Upper lobe of right lung (tissue), 1 donor: ENCODE results near the gene SHOC2. TPM values are rescaled to one million over a fixed set of nuclear protein-coding genes. Genes with fewer than 3 reads are reported as not detected.

Experiments used
- ATAC-seq: fragments of 200-7000 bp; cut with Tn5 transposase; one replicate; pipeline ENCODE4 v1.9.1; 2020; ENCODE audit warnings: mild to moderate bottlenecking, moderate library complexity
- DNase-seq: peaks from one replicate; pipeline ENCODE4 v3.0.0-alpha.2; 2020
- H3K27ac ChIP-seq: fragments of 200-600 bp; one replicate; pipeline ENCODE4 v1.8.0; 2022
- H3K27me3 ChIP-seq: fragments of 200-600 bp; one replicate; pipeline ENCODE4 v1.8.0; 2022; ENCODE audit warnings: mild to moderate bottlenecking
- H3K36me3 ChIP-seq: fragments of 200-600 bp; one replicate; pipeline ENCODE4 v1.8.0; 2022
- H3K4me1 ChIP-seq: fragments of 200-600 bp; one replicate; pipeline ENCODE4 v1.8.0; 2022
- H3K4me3 ChIP-seq: fragments of 200-600 bp; one replicate; pipeline ENCODE4 v1.8.0; 2022; ENCODE audit warnings: mild to moderate bottlenecking
- H3K9me3 ChIP-seq: fragments of 200-600 bp; one replicate; pipeline ENCODE4 v1.8.0; 2022
- intact Hi-C: fragments of 100-400 bp; cut with DNase I; formaldehyde crosslinking; loops from one replicate; pipeline ENCODE4 v1.11.0; 2022
- total RNA-seq: library from RNA; stranded (reverse); fragmentation: NEBNext Ultra II Directional; extraction: Animal tissue kit (Norgen Biotek cat#: 25700); gene quantifications from one replicate; pipeline ENCODE4 v1.2.1, GENCODE V29; 2021
- TF ChIP-seq, protein P1 (sequence below): fragments of 200-600 bp; IDR thresholded peaks from one replicate; pipeline ENCODE4 v1.8.0; 2022; ENCODE audit warnings: antibody characterized with exemption
- donor health status: DM: no; HTN: yes; CAD: no; lungs with severe emphysema.

SHOC2 gene
- total RNA-seq, 1 donor from 2014 or later: 58.4 TPM

DNA sequence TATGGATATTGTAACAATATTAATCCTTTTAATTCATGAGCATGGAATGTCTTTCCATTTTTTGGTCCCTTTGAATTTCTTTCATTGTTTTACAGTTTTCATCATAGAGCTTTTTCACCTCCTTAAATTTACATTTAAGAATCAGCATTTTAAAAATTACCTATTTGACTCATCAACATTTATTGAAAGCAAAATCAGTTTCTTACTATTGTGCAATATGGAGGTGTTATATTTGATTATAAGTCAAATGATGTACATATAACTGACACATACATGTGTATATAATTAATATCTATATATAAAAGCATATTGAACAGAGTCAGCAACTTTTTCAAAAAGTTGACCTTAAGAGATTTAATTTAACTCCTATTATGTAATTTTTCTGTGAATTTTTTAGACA lies 52.2 kb downstream of the SHOC2 start:
- DNase-seq (no peak), ATAC-seq (no peak)
- Histone ChIP-seq H3K9me3 (no peaks in the 10 kb centered on the region), H3K27me3 (no peaks in the 10 kb centered on the region), H3K27ac (no peak overlapping the region), H3K4me3 (no peak overlapping the region), H3K4me1 (no peaks in the 10 kb centered on the region), H3K36me3 (no peaks in the 10 kb centered on the region)
- TF ChIP-seq, protein P1, sequence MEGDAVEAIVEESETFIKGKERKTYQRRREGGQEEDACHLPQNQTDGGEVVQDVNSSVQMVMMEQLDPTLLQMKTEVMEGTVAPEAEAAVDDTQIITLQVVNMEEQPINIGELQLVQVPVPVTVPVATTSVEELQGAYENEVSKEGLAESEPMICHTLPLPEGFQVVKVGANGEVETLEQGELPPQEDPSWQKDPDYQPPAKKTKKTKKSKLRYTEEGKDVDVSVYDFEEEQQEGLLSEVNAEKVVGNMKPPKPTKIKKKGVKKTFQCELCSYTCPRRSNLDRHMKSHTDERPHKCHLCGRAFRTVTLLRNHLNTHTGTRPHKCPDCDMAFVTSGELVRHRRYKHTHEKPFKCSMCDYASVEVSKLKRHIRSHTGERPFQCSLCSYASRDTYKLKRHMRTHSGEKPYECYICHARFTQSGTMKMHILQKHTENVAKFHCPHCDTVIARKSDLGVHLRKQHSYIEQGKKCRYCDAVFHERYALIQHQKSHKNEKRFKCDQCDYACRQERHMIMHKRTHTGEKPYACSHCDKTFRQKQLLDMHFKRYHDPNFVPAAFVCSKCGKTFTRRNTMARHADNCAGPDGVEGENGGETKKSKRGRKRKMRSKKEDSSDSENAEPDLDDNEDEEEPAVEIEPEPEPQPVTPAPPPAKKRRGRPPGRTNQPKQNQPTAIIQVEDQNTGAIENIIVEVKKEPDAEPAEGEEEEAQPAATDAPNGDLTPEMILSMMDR: no peak
- intact Hi-C loops: no loop called here

- intact Hi-C loops: no loop called here
- DNase-seq: no peak
- H3K27me3 ChIP-seq: no peaks in the 10 kb centered on the region
- no peak overlapping the region for H3K4me3 ChIP-seq
- H3K27ac ChIP-seq: no peak overlapping the region
- no peaks in the 10 kb centered on the region for H3K9me3 ChIP-seq
- no peaks in the 10 kb centered on the region for H3K36me3 ChIP-seq
- no peak for ATAC-seq
- TF ChIP-seq, protein P1: no peak
- no peaks in the 10 kb centered on the region for H3K4me1 ChIP-seq
Observed at GRCh38 chr10:110972231-110973134, 53.1 kb downstream of the SHOC2 start.

GRCh38 chr10:110973400-110973799 lies 54.0 kb downstream of the SHOC2 start:
- DNase-seq: no peak
- H3K9me3 ChIP-seq: no peaks in the 10 kb centered on the region
- ATAC-seq: no peak
- no peak overlapping the region for H3K4me3 ChIP-seq
- no peaks in the 10 kb centered on the region for H3K4me1 ChIP-seq
- TF ChIP-seq, protein P1: no peak
- H3K27me3 ChIP-seq: no peaks in the 10 kb centered on the region
- H3K27ac ChIP-seq: no peak overlapping the region
- intact Hi-C loops: no loop called here
- no peaks in the 10 kb centered on the region for H3K36me3 ChIP-seq

DNA sequence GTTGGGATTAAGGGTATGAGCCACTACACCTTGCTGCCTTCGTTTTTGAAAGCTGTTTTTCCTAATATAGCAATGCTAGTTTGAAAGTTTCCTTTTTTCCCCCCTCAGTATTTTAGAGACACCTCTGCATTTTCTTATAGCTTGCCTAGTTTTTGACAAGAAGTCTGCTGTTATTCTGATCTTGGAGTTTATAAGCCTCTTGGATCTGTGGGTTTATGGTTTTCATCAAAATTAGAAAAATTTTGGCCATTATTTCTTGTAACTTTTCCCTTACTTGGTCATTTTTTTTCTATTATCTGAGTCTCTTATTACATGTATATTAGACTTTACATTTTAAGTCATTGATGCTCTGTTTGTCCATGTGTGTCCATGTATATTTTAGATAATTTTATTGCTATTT lies 57.2 kb downstream of the SHOC2 start:
- TF ChIP-seq, protein P1: no peak
- no peak for ATAC-seq
- intact Hi-C loops: no loop called here

DNA sequence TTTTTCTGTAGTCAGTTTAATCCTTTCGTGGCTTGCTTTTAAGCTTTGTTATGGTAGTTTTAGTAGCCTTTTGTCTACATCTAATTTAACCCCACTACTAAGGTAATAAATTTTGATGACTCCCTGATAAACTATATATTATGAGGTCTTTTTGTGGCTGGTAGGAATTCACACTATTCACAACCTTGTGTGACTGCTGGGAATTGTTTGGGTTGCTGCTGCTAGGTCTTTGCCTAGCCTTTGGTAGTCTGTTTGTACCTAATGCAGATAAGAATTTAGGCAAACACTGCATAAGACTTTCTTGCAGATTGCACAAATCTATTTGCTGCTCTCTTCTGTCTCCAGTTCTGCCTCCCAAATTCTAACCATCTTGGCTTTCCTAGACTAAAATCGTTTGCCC lies 58.3 kb downstream of the SHOC2 start:
- Histone ChIP-seq H3K9me3 (no peaks in the 10 kb centered on the region), H3K27me3 (no peaks in the 10 kb centered on the region), H3K27ac (no peak overlapping the region), H3K36me3 (no peaks in the 10 kb centered on the region), H3K4me1 (no peaks in the 10 kb centered on the region), H3K4me3 (no peak overlapping the region)
- no peak for DNase-seq
- TF ChIP-seq, protein P1: no peak
- intact Hi-C loops: no loop called here
- ATAC-seq: no peak

More for the DNA sequence above, 57.2 kb downstream of the SHOC2 start:
- Histone ChIP-seq H3K9me3 (no peaks in the 10 kb centered on the region), H3K27me3 (no peaks in the 10 kb centered on the region), H3K27ac (no peak overlapping the region), H3K4me1 (no peaks in the 10 kb centered on the region), H3K4me3 (no peak overlapping the region), H3K36me3 (no peaks in the 10 kb centered on the region)
- no peak for DNase-seq
